GM12891 (cell line): ENCODE results near the gene FILIP1L.

Source experiments
- POLR2A ChIP-seq: IDR thresholded peaks from 2 replicates; pipeline ENCODE4 v1.6.1; 2011; ENCODE audit warnings: low read depth, low read length, control low read depth
- POU2F2 ChIP-seq: IDR thresholded peaks from 2 replicates; pipeline ENCODE4 v1.6.1; 2011; ENCODE audit warnings: low read depth, mild to moderate bottlenecking, control low read depth, low read length, moderate library complexity
- TAF1 ChIP-seq: IDR thresholded peaks from 2 replicates; pipeline ENCODE4 v1.6.1; 2011; ENCODE audit warnings: low read depth, low read length, control low read depth

DNA sequence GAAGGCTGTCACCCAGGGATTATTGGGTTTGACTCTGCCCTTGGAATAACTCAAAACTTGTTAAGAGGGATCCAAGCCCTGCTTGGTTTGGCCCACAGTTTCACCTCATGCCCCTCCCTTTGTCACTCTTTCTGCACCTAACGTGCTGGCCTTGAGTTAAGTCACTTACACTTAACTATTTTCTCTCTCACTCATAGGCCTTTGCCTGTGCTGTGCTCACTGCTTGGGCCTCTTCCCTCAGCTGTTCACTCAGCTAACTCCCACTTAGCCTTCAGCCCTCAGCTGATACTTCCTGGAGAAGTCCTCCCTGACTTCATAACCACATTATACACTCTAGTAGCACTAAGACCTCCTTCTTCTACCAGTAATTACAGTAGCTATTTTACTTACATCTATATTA is 163.4 kb downstream of the FILIP1L start:
- no peak for TF ChIP-seq TAF1
- no peak for TF ChIP-seq POU2F2
- TF ChIP-seq POLR2A: no peak
